NCI-H2107 treated with DMSO at 0.1 percent for 48 hours (cell line): ENCODE results near the gene LYRM4.

Experiments
- DNase-seq: peaks from one replicate; lab custom pipeline; 2025; ENCODE audit not compliant: unreplicated experiment; lab: John Stamatoyannopoulos, UW

Gene LYRM4

DNA sequence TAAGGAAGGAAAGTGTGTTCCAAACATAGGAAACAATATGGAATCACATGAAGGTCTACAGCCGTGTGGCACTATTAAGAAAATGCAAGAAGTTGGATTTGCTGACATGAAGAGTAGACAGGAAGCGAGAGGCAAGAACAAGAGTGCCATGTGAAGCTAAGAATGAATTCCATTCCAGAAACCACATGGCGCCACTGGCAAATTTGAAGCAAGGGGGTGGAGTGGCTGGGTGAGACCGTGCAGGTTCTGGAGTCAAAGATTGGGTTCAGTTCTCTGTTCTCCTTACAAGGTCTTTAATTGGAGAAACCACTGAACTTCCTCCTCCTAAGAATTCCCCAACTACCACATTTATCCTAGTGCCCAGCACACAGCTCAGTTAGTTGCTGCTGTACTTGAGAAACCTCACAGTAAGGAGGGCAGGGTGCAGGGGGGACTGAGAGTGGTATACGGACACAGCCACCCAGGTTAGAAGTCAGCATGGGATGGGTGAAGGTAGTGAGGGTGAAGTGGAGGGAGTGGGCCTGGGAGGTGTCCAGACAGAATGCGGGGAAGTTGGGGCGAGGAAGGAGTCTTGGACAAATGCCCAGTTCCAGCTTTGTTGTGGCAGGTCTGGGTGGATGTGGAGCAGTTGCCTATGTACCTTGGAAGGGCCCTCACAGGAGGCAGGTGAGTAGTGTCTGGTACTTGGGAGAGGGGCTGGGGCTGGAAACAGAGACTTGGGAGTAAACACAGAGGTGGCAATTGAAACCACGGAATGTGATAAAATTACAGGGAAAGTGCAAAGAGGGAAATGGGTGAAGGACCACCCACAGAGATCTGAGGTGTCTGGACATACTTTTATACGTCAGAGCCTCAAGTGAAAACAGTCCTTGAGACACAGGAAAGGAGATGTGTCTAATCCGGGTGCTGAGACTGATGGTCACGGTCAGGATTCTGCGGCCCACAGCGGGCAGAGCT lies 14.3 kb downstream of the LYRM4 start:
- no peak for DNase-seq

DNA sequence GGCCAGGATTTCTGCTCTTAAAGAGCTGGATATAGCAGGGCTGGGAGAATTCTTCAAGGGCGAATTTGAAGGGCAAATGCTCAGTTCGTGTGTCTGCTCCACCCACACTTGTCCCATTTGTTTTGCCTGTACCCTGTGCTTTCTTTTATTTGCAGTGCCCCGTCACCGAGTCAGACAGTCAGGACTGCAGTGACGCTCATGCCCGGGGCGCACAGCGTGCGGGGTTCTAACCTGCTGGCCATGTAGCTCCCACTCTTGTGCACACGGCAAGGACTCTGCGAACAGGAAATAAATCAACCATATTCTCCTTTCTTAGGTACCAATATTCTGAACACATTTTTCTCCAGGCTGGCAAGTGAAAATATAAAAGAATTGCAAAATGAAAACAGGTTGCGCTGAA lies 17.7 kb downstream of the LYRM4 start:
- DNase-seq = no peak

DNA sequence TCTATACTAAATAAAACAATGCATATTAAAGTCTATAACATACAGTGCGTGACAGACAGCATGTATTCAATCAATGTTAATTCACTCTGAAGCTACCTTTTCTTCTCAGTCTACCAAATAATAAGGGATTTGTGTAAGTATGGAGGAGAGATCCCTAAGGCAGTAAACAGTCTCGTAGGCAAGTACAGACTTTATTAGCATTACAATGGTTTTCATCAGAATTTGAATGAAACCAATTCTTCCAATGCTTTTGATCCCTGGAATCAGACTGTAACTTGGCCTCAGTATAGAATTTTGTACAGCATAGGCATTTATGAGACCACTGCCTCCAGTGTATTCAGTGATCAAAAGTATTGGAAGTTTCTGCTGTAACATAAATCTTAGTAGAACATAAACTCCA lies 19.5 kb downstream of the LYRM4 start:
- no peak for DNase-seq

DNA sequence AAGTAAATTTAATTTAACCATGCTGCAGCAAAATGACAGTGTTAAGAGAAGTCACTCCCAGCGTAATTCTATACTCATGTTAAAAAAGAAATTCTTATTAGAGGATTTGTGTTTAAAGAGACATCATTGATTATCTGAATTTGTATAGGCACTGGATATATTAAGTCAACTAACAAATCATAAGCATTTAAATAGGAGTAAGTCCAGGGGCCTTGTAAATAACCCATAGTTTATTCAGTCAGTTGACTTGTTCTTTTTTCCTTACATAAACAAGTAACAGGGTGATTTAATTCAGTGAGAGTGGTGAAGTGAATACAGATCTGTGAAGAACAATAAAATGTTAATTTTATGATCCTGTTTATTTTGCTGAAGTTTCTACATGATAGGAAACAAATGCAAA lies 22.4 kb downstream of the LYRM4 start:
- DNase-seq = no peak

DNA sequence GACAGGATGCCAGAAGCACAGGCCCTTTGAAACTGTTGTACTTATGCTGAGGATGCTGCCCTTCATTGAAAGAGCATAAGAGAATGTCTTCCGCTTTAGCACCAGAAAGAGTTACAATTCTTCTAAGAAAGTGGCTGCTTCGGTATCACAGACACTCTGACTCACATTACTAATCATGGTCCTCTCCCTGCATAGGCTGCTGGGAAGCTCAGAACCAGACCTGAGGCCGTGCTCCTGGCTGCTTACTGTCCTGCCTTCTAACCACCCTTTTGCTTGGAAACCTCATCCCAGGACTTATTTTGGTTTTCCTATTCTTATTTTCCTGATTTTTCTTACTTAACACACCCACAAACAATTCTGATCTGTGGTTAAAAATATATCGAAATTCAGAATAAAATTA lies 22.9 kb downstream of the LYRM4 start:
- DNase-seq = no peak

DNA sequence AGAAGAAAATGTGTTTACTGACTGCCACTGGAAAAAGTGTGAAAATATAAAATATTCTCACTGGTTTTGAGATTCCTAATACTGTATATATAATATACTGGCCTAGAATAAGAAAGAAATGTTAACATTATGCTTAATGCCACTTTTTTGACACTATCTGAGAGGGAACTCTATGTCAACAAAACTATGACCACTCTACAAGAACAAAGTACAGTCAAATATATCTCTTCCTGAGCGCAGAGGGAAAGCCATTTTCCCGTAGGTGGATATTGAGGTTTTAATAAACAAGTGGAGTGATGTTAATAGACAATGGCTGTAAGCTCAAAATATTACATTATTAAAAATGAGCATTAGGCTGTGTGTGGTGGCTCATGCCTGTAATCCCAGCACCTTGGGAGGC lies 24.9 kb downstream of the LYRM4 start:
- DNase-seq = no peak

DNA sequence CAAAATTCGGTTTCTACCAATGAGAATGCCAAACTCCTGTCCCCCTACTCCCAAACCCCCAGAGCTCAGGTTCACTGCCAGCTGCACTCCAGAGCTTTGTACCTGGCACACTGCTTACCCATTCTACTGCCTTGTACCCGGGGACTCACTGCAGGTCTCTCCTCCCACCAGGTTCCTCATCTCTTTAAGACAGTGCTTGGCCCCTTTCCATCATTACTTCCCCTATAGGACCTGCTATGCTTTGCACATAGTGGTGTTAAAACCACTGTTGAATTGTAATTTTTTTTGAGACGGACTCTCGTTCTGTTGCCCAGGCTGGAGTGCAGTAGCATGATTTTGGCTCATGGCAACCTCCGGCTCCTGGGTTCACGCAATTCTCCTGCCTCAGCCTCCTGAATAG lies 25.9 kb downstream of the LYRM4 start:
- no peak for DNase-seq

DNA sequence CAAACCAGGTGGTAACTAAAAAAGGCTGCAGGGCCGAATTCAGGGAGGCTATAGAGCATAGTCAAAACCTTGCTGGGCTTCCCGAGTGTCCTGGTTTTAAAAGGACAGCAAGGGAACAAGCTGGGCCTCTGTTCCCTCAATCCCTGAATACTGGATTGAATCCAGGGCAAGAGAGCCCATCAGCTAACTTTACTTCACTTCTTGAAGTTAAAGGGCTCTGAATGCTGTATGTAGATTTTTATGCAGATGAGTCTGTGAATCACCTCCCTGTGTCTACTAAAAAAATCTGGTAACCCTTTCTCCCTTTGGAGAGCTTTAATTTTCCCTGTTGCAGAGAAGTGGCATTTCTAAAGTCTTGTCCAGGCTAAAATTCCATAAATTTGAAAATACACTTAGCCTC lies 29.5 kb downstream of the LYRM4 start:
- no peak for DNase-seq

DNA sequence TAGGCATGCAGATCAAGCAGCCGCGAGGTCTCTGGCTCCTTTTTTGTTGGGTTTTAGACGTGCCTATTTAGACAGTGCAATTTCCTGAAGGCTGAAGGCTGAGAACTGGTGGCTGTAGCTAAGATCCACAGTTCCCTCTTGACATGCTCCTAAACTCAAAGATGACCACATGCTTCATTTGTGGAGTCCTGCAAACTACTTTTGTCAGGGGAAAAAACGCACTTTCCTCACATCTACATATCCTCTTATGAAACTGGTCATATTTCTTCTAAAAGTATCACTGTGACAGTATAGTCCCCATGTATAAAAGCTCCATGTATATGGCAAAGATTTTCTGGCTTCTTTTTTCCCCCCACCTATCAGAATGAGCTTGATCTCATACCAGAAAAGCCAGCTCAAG lies 30.7 kb downstream of the LYRM4 start:
- no peak for DNase-seq

DNA sequence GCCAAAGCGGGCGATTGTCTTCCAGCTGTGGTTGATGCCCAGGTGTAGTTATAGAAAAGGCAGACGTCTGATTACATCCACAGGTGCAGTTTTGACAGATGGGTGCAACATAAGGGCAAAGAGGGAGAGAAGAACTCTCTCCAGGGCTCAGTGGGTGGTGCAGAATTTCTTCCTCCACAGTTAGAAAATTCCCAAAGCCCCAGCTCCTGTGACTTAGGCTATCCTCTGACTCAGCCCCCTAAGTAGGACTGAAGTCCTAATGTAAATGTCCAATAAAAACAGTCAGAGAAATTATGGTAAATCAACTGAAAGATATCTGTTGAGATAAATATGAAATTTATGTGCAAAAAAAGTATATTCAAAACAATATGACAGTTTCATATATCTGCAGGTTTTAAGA lies 31.4 kb downstream of the LYRM4 start:
- no peak for DNase-seq

DNA sequence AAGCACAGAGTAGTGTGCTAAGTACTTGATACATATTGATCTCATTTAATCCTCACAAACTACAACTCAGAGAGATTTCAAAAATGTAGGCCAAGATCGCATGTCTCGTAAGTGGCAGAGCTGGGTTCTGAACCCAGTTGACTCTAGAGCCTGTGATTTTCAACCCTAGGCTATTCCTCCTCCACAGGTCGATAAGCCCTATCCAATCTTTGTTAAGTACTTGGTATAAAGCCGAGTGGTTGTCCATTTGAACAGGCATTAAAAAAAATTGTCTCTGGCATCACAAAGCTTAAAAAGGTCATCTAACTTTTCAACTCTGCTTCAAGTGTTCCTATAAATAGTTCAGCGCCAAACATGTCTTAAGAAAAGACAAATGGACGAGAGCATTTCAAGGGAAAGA lies 37.4 kb downstream of the LYRM4 start:
- DNase-seq = no peak

DNA sequence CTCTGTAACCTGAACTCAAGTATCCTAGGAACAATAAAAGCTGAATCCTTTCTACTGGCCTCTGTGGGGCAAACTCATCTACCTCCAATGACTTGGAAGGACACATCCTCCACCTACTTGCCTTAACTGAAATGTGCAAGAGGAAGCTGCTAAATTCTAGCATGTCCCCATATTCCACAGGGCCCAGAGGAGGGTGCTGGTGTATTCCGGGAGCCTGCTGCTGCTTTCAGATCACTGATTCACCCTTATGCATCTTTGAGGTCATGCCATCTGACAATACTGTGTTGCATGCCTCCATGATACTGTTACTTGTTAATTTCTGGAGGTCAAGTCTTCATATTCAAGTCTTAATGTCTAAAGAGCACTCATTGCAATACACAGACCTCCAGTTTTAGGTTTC lies 40.3 kb downstream of the LYRM4 start:
- no peak for DNase-seq

DNA sequence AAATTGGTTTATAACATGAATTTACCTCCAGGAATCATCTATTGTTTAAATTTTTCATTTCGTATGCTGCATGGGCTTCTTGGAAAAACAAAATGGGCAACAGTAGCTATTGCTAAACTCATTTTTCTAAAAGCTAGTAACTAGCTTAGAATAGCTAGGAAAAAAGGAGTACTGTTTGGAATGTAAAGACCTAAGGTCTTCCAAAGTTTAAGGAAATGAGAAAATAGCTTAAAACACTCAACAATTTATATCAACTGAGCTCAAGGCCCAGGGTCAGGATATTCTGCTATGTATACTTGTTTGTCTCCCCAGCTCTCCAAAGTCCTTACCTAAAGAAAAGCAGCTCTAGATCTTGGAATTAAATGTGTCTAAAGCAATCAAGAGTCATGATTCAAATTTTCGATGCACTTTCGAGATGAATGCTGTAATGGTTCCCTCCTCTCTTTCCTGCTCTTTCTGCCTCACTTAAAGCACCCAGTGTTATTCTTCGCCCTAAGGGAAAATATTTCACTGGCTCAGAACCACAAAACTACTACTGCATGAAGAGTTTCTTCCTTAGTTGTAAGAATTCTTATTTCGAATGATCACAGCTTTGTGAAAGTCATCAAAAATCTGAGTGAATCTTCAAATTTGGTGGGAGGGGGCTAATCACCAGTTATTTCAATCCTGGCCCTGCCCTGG lies 41.6 kb downstream of the LYRM4 start:
- DNase-seq = no peak

DNA sequence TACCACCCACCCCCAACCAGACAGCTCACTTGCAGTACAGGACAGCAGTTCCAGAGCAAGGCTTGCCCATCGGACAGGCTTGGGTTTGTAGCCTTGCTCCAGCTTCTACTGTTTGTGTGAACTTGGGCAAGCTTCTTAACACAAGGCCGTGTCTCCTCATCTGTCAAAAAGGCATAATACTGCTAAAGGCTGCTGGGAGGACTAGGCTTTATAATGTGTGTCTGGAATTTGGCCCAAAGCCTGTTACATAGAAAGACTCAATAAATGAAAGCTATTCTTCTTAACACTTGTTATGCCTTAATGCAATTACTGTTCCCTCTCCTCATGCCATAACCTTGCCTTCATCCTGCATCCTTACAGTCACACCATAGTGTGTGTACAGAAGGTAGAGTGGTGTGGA lies 43.4 kb downstream of the LYRM4 start:
- no peak for DNase-seq

DNA sequence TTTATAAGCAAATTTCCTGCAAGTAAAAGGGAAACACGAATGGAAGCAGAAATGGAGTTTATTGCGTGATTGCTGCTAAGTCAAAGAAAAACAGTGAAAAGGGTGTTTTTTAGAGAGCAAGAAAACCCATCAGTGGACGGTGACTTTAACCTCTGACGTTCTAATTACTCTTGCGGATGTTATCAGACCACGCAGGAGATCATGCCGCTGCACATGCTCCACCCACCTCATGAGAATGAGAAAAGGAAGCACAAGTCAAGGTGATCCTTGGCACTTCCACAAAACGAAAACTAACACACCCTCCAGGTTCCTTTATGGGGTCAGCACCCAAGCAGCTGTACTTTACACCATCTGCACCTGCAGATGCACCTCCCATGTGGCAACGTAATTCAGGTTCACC lies 45.0 kb downstream of the LYRM4 start:
- DNase-seq = no peak

DNA sequence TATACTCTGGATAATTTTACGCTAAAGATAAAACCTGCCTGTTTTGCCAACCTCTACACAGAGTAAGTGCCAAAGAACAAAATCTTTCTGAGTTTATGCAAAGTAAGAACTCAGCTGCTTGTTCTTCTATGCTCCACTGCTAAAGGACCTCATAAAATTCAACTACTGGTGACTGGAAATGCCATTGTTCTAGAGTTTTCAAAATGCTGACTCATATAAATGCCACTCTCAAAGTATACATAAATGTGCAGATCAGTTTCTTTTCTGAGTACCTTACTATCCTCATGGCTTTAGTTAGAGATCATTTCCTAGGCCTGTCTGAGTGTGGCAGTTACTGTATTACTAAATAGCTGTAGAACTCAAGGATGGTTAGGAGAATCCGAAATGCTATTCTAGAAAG lies 45.6 kb downstream of the LYRM4 start:
- no peak for DNase-seq

DNA sequence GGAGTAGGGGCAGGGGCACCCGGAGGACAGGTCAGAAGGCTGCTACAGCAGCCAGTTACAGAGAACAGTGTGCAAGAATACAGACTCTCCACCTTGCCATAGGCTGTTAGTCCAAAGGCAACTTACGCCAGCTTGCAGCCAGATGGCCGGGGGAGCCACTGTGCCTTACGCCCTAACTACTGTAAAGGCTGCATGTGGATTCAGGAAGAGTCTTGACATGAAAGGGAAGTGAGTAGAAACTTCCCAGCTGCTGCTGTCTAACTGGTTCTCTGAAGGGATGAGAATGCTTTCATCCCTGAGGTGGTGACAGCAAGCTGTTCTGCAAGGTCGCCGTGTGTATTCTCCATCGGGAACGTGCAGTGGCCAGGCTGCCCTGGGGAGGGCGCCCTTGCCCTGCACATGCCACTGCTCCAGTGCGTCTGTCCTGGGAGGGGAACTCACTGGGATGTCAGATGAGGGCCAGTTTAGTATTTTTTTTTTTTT lies 46.1 kb downstream of the LYRM4 start:
- DNase-seq = no peak

DNA sequence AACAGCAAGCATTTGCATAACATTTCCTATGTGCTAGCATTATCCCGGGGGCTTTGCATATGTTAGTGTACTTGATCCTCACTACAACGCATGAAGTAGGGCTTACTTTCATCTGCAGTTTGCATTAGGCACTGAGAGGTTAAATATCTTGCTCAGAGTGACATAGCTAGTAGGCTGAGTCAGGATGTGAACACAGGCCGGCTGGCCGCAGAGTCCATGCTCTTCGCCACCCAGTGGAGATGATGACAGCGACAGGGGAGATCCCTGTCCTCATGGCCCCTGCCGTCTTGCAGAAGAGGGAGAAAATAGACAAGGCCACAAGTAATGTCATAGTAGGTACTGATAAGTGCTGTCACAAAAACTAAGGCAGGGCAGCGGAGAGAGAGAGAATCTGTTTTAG lies 46.9 kb downstream of the LYRM4 start:
- DNase-seq = no peak

DNA sequence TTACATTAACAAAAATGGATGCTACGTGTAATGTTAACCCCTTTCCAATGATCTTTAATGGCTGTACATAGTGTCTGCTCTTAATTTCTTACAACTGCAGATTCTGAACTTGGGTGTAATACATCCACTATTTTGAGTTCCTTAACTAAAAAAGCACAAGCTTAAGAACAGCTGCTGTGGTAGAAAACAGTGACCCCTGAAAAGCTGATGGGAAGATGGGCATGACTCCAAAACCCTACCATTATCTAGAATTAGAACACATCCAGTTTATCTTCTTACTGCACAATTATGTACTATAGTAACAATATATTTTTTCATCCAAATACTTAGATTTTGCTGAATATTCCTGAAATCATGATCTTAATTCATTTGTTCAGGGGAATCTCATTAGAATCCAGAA lies 49.3 kb downstream of the LYRM4 start:
- DNase-seq = no peak

DNA sequence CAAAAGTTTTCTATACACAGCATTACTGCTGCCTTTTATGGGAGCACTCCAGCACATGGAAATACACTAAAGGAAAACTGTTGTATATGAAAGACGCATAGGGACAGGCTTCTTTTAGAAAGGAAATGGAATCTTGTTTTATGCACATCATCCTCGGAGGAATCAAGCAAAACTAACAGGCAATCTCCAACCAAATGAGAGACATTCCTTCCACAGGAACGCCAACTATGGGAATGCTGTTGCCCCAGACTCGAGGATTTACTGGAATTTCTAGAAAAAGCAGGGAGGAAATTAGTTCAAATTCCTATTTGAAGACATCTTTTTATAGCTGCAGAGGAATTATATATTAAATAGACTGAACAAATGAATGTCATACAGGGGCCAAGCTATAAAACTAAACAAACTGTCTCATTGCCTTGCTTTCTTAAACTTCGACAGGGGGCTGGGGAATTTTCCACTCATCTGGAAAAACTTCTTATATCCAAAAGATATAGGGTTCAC lies 52.2 kb downstream of the LYRM4 start:
- DNase-seq = no peak

DNA sequence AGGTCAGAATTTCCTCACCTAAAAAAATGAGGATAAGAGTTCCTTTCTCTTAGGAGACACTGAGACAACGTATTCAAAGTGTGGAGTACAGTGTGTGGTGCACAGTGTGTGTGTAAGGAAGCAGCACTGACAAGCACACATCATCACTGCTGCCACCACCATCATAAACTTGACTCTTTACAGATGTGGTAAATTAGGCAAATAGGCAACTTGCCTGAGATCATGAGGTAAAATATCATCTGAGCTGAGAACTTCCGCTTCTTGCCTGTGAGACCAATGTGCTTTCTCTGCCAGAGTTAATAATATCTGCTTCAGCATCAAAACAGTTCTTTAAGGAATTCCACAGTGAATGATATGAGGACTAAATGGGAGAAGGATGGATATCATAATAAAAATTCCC lies 52.7 kb downstream of the LYRM4 start:
- no peak for DNase-seq

DNA sequence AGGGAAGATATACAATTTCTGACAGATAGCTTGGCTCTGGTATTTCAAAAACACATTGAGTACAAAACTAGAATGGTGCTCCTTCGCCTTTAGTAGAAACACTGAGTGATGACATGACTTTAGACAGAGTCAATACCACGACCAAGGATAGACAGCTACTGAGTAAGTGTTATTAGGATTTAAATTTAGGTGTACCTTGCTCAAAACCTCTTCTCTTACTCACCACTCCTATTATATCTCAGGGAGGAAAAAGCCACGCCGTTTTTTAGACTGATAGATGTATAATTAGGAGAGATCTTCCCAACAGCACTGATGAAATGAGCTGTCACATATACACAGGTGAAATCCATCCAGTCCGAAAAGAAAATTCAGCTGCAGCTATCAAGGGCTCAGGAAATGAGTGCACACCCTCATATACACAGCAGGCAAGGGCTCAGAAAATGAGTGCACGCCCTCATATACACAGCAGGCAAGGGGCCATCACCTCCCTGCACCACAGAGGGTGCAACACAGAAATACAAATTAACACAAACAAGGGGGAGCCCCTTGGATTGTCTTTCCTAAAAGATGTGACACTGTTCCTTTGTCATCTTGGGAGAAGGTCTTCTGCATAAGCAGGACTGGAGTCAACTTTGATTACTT lies 53.7 kb downstream of the LYRM4 start:
- DNase-seq = no peak
